Keratinocyte (primary cell): ENCODE results near the gene SKAP1. TPM values are rescaled to one million over a fixed set of nuclear protein-coding genes. Genes with fewer than 3 reads are reported as not detected.

Experiments used
- DNase-seq: peaks from one replicate; pipeline ENCODE4 v3.0.0-alpha.2; 2011; ENCODE audit warnings: low read depth, missing footprints, low spot score
- FAIRE-seq: peaks from 2 replicates; lab custom pipeline; 2011; peaks lifted over from hg19 to GRCh38; lab: Jason Lieb, UNC
- H2AFZ ChIP-seq: 2 replicates; pipeline ENCODE4 v1.6.0; 2012; ENCODE audit warnings: low read length, control low read depth, inconsistent platforms; ENCODE audit not compliant: control insufficient read depth
- H3K27ac ChIP-seq: 2 replicates; pipeline ENCODE4 v1.5.1; 2011; ENCODE audit warnings: low read length; ENCODE audit not compliant: control insufficient read depth, insufficient read depth
- H3K27me3 ChIP-seq: 3 replicates; pipeline ENCODE4 v1.6.0; 2011; ENCODE audit warnings: low read length; ENCODE audit not compliant: control insufficient read depth, insufficient read depth; ENCODE audit errors: extremely low read depth
- H3K36me3 ChIP-seq, 2 experiments: 2 replicates in 1 of 2; 3 replicates in 1 of 2; pipeline ENCODE4 v1.5.1; 2011; ENCODE audit warnings: low read length in 2 of 2, mild to moderate bottlenecking in 1 of 2; ENCODE audit not compliant: control insufficient read depth in 2 of 2, insufficient read depth in 2 of 2; ENCODE audit errors: extremely low read depth in 1 of 2
- H3K4me1 ChIP-seq: 3 replicates; pipeline ENCODE4 v1.5.1; 2011; ENCODE audit warnings: low read length; ENCODE audit not compliant: control insufficient read depth, insufficient read depth; ENCODE audit errors: extremely low read depth
- H3K4me2 ChIP-seq: 3 replicates; pipeline ENCODE4 v1.6.0; 2011; ENCODE audit warnings: low read depth, low read length; ENCODE audit not compliant: control insufficient read depth, insufficient read depth; ENCODE audit errors: extremely low read depth
- H3K4me3 ChIP-seq, 3 experiments: fragments of 200-600 bp in 1 of 3; sonication (generic) in 1 of 3; 2 replicates in 2 of 3; 3 replicates in 1 of 3; pipeline ENCODE4 v1.5.1; 2011 to 2016; ENCODE audit warnings: low read length in 3 of 3, mild to moderate bottlenecking in 3 of 3, control low read depth in 2 of 3, inconsistent platforms in 1 of 3, low read depth in 1 of 3, mixed read lengths in 1 of 3, mixed run types in 1 of 3, moderate library complexity in 1 of 3; ENCODE audit not compliant: control insufficient read depth in 2 of 3, insufficient read depth in 2 of 3; ENCODE audit errors: extremely low read depth in 1 of 3
- H3K79me2 ChIP-seq: 2 replicates; pipeline ENCODE4 v1.6.0; 2012; ENCODE audit warnings: low read length; ENCODE audit not compliant: control insufficient read depth, insufficient read depth
- H3K9ac ChIP-seq: 3 replicates; pipeline ENCODE4 v1.6.0; 2011; ENCODE audit warnings: low read length; ENCODE audit not compliant: control insufficient read depth, insufficient read depth; ENCODE audit errors: extremely low read depth
- H3K9me1 ChIP-seq: 3 replicates; pipeline ENCODE4 v1.6.0; 2011; ENCODE audit warnings: low read length; ENCODE audit not compliant: control insufficient read depth, insufficient read depth; ENCODE audit errors: extremely low read depth
- H3K9me3 ChIP-seq: 2 replicates; pipeline ENCODE4 v1.5.1; 2012; ENCODE audit warnings: low read depth, low read length; ENCODE audit not compliant: control insufficient read depth
- H4K20me1 ChIP-seq: 3 replicates; pipeline ENCODE4 v1.6.0; 2011; ENCODE audit warnings: low read length; ENCODE audit not compliant: control insufficient read depth, insufficient read depth; ENCODE audit errors: extremely low read depth
- EZH2 ChIP-seq: IDR thresholded peaks from one replicate; pipeline ENCODE4 v1.6.1; 2012; ENCODE audit warnings: inconsistent platforms, mild to moderate bottlenecking, low read length, moderate library complexity
- dilution Hi-C: fragments of 300-500 bp; cut with MboI; formaldehyde crosslinking; loops from one replicate; pipeline ENCODE4 v1.7.0; 2020; ENCODE audit warnings: low sequenced_read_pairs; ENCODE audit not compliant: extremely low pct_ligation_motif_present
- polyA plus RNA-seq, 5 experiments: library from polyadenylated mRNA; depleted of rRNA in 3 of 5; stranded (reverse) in 3 of 5; stranded (forward) in 1 of 5; unstranded in 1 of 5; fragments of >200 nt; gene quantifications; 1 replicate in 1 of 5; 2 replicates in 3 of 5; 3 replicates in 1 of 5; pipeline versions ENCODE4 v1.2.1 to v1.2.3, GENCODE V29; 2011 to 2012; ENCODE audit warnings: missing spikeins in 2 of 5, low read depth in 1 of 5, low replicate concordance in 1 of 5
- TF ChIP-seq, protein P1 (sequence below), 3 experiments: IDR thresholded peaks in 1 of 3; conservative IDR thresholded peaks in 1 of 3; optimal IDR thresholded peaks in 1 of 3; 2 replicates in 2 of 3; 3 replicates in 1 of 3; pipeline versions ENCODE3 to v1.5.1; 2011; ENCODE audit warnings: low read length in 3 of 3, mild to moderate bottlenecking in 3 of 3, moderate library complexity in 2 of 3, control low read depth in 1 of 3, inconsistent platforms in 1 of 3; ENCODE audit not compliant: insufficient read depth in 2 of 3; ENCODE audit errors: extremely low read depth in 1 of 3

Gene SKAP1
- polyA plus RNA-seq, 1 donor (not counting 4 experiments of a cell fraction or from before 2014, with no cell fraction given), result not detected

- dilution Hi-C loops, result no loop called here
- FAIRE-seq (no peak), DNase-seq (no peak)
- H3K27ac ChIP-seq, result no peak overlapping the region
- peaks cover 12% of the 10 kb centered on the region for H3K27me3 ChIP-seq
- peak overlapping the region; percentile 62 for H2AFZ ChIP-seq
- no peak overlapping the region for H3K9ac ChIP-seq
- H3K4me3 ChIP-seq, result peak overlapping the region in 1 of 3 experiments; percentile 17
- no peaks in the 10 kb centered on the region for H4K20me1 ChIP-seq
- no peaks in the 10 kb centered on the region for H3K36me3 ChIP-seq
- H3K9me1 ChIP-seq, result no peaks in the 10 kb centered on the region
- no peaks in the 10 kb centered on the region for H3K9me3 ChIP-seq
- TF ChIP-seq, protein P1, sequence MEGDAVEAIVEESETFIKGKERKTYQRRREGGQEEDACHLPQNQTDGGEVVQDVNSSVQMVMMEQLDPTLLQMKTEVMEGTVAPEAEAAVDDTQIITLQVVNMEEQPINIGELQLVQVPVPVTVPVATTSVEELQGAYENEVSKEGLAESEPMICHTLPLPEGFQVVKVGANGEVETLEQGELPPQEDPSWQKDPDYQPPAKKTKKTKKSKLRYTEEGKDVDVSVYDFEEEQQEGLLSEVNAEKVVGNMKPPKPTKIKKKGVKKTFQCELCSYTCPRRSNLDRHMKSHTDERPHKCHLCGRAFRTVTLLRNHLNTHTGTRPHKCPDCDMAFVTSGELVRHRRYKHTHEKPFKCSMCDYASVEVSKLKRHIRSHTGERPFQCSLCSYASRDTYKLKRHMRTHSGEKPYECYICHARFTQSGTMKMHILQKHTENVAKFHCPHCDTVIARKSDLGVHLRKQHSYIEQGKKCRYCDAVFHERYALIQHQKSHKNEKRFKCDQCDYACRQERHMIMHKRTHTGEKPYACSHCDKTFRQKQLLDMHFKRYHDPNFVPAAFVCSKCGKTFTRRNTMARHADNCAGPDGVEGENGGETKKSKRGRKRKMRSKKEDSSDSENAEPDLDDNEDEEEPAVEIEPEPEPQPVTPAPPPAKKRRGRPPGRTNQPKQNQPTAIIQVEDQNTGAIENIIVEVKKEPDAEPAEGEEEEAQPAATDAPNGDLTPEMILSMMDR (optimal IDR thresholded peaks at IDR 0.05 in 1 of 3, IDR thresholded peaks at IDR 0.05 in 1 of 3, conservative IDR thresholded peaks at IDR 0.05 in 1 of 3; ENCODE audit: extremely low read depth in 1 of 3, insufficient read depth in 2 of 3, low read length in 3 of 3), result no peak
- TF ChIP-seq EZH2, result no peak
- H3K4me1 ChIP-seq, result peaks cover 2% of the 10 kb centered on the region
- peak overlapping the region; percentile 73 for H3K4me2 ChIP-seq
- H3K79me2 ChIP-seq, result no peaks in the 10 kb centered on the region
These were observed 267.0 kb downstream of the SKAP1 start for GRCh38 chr17:48162946-48163506.

DNA sequence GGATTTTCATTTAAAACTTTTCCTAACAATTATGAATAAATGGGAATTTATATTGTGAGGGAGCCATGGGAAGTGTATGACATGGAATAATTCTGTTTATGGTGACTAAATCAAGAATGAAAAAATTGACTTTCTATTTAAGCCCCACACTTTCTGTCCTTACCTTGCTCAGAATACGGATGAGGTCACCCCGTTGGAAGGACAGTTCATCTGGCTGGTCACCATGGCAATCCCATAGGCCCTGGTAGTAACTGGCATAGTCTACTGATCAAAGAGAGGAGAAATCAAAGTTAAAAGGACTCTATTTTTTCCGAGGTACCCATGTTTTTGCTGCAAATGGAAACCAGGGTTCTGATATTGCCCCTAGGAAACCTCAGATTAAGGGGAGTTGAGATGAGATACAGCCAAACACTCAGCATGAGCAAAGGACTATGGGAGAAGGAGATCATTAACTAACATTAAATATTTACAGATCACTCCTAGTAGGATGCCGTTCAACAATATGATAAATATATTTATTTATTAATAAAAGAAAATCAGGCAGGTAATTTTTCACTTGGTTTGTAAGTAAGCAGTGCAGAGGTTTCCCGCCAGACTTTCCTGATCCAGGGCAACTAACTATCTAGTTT is 267.6 kb downstream of the SKAP1 start:
- peak overlapping the region; percentile 73 for H3K4me2 ChIP-seq
- TF ChIP-seq, protein P1 (optimal IDR thresholded peaks at IDR 0.05 in 1 of 3, IDR thresholded peaks at IDR 0.05 in 1 of 3, conservative IDR thresholded peaks at IDR 0.05 in 1 of 3; ENCODE audit: extremely low read depth in 1 of 3, insufficient read depth in 2 of 3, low read length in 3 of 3), result no peak
- no peak for TF ChIP-seq EZH2
- H3K36me3 ChIP-seq, result no peaks in the 10 kb centered on the region
- H3K27me3 ChIP-seq, result peaks cover 9% of the 10 kb centered on the region
- H3K9ac ChIP-seq, result no peak overlapping the region
- no peaks in the 10 kb centered on the region for H3K9me1 ChIP-seq
- no peaks in the 10 kb centered on the region for H3K9me3 ChIP-seq
- H3K79me2 ChIP-seq, result no peaks in the 10 kb centered on the region
- no peak overlapping the region for H2AFZ ChIP-seq
- no peak for DNase-seq
- dilution Hi-C loops, result no loop called here
- H4K20me1 ChIP-seq, result no peaks in the 10 kb centered on the region
- H3K4me1 ChIP-seq, result peaks cover 2% of the 10 kb centered on the region
- no peak overlapping the region for H3K4me3 ChIP-seq
- no peak for FAIRE-seq
- no peak overlapping the region for H3K27ac ChIP-seq
